Superior temporal gyrus (tissue), 1 donor: Measurements from ENCODE around the gene GNG4.
"Not testable (repeated sequence)": the region's sequence is repeated elsewhere in the genome, so short reads cannot be mapped to it uniquely, and the experiment has no call there.

Source experiments
- DNase-seq: peaks from one replicate; pipeline ENCODE4 v3.0.0-alpha.2; 2016; ENCODE audit errors: extremely low spot score

The GNG4 gene

GRCh38 chr1:235584973-235585372, 64.6 kb downstream of the GNG4 start:
- no peak for DNase-seq

- peak; percentile 67 for DNase-seq
Observed at GRCh38 chr1:235583511-235584001, 66.0 kb downstream of the GNG4 start.

GRCh38 chr1:235582130-235582529, 67.5 kb downstream of the GNG4 start:
- no peak for DNase-seq

- DNase-seq, result no peak
Observed at GRCh38 chr1:235579891-235580290, 69.7 kb downstream of the GNG4 start.

GRCh38 chr1:235575597-235575996, 74.0 kb downstream of the GNG4 start:
- no peak for DNase-seq

GRCh38 chr1:235573880-235574279, 75.7 kb downstream of the GNG4 start:
- no peak for DNase-seq

GRCh38 chr1:235572971-235573370, 76.6 kb downstream of the GNG4 start:
- not testable (repeated sequence) for DNase-seq

GRCh38 chr1:235571482-235571881, 78.1 kb downstream of the GNG4 start:
- DNase-seq, result no peak

- no peak for DNase-seq
Observed at GRCh38 chr1:235567812-235568503, 81.6 kb downstream of the GNG4 start.

GRCh38 chr1:235566084-235566483, 83.5 kb downstream of the GNG4 start:
- no peak for DNase-seq

- DNase-seq, result no peak
Observed at GRCh38 chr1:235563513-235564061, 86.0 kb downstream of the GNG4 start.

GRCh38 chr1:235562589-235562988, 87.0 kb downstream of the GNG4 start:
- DNase-seq, result no peak

- no peak for DNase-seq
Observed at GRCh38 chr1:235558621-235559169, 90.9 kb downstream of the GNG4 start.

GRCh38 chr1:235557495-235557894, 92.1 kb downstream of the GNG4 start:
- no peak for DNase-seq

- no peak for DNase-seq
Observed at GRCh38 chr1:235556807-235557206, 92.8 kb downstream of the GNG4 start.

- no peak for DNase-seq
Observed at GRCh38 chr1:235553112-235553551, 96.5 kb downstream of the GNG4 start.

GRCh38 chr1:235552146-235552716, 97.4 kb downstream of the GNG4 start:
- DNase-seq, result no peak

GRCh38 chr1:235549351-235550139, 100.0 kb downstream of the GNG4 start:
- DNase-seq, result no peak

GRCh38 chr1:235546369-235547155, 103.0 kb downstream of the GNG4 start:
- DNase-seq, result not testable (repeated sequence)

GRCh38 chr1:235545292-235545930, 104.2 kb downstream of the GNG4 start:
- no peak for DNase-seq

GRCh38 chr1:235542845-235543244, 106.7 kb downstream of the GNG4 start:
- not testable (repeated sequence) for DNase-seq
